GM12891 (cell line): ENCODE measurements around the gene USP22.

ENCODE experiments used
- DNase-seq: peaks from one replicate; pipeline ENCODE4 v3.0.0; 2011; ENCODE audit warnings: low spot score; ENCODE audit not compliant: insufficient read length
- FAIRE-seq: peaks from 2 replicates; lab custom pipeline; 2011; peaks lifted over from hg19 to GRCh38; lab: Jason Lieb, UNC
- PAX5 ChIP-seq: IDR thresholded peaks from 2 replicates; pipeline ENCODE4 v1.6.1; 2011; ENCODE audit warnings: low read length, moderate library complexity, mild to moderate bottlenecking; ENCODE audit not compliant: insufficient read depth, severe bottlenecking
- POLR2A ChIP-seq: IDR thresholded peaks from 2 replicates; pipeline ENCODE4 v1.6.1; 2011; ENCODE audit warnings: low read depth, low read length, control low read depth
- POLR2AphosphoS5 ChIP-seq: IDR thresholded peaks from 2 replicates; pipeline ENCODE4 v1.6.1; 2011; ENCODE audit warnings: low read depth, low read length, control low read depth
- POU2F2 ChIP-seq: IDR thresholded peaks from 2 replicates; pipeline ENCODE4 v1.6.1; 2011; ENCODE audit warnings: low read depth, mild to moderate bottlenecking, control low read depth, low read length, moderate library complexity
- SPI1 ChIP-seq: IDR thresholded peaks from 2 replicates; pipeline ENCODE4 v1.6.1; 2011; ENCODE audit warnings: low read depth, low read length, control low read depth
- TAF1 ChIP-seq: IDR thresholded peaks from 2 replicates; pipeline ENCODE4 v1.6.1; 2011; ENCODE audit warnings: low read depth, low read length, control low read depth

The USP22 gene

GRCh38 chr17:20989991-20990855, 52.6 kb downstream of the USP22 start:
- no peak for TF ChIP-seq TAF1
- TF ChIP-seq PAX5: no peak
- TF ChIP-seq POU2F2: no peak
- TF ChIP-seq SPI1: no peak
- TF ChIP-seq POLR2AphosphoS5: no peak
- TF ChIP-seq POLR2A: no peak
- DNase-seq (no peak), FAIRE-seq (no peak)

GRCh38 chr17:20989481-20989880, 53.3 kb downstream of the USP22 start:
- TF ChIP-seq POLR2AphosphoS5: no peak
- no peak for TF ChIP-seq POLR2A
- TF ChIP-seq SPI1: no peak
- no peak for TF ChIP-seq TAF1
- no peak for TF ChIP-seq POU2F2
- DNase-seq (no peak), FAIRE-seq (no peak)

GRCh38 chr17:20988896-20989295, 53.9 kb downstream of the USP22 start:
- FAIRE-seq (no peak), DNase-seq (no peak)
- no peak for TF ChIP-seq POLR2AphosphoS5
- TF ChIP-seq POLR2A: no peak
- no peak for TF ChIP-seq TAF1
- TF ChIP-seq SPI1: no peak
- no peak for TF ChIP-seq PAX5
- TF ChIP-seq POU2F2: no peak

GRCh38 chr17:20988001-20988636, 54.7 kb downstream of the USP22 start:
- DNase-seq: no peak
- no peak for FAIRE-seq

GRCh38 chr17:20987511-20987910, 55.3 kb downstream of the USP22 start:
- FAIRE-seq (no peak), DNase-seq (no peak)
- no peak for TF ChIP-seq PAX5
- no peak for TF ChIP-seq POU2F2
- no peak for TF ChIP-seq TAF1
- no peak for TF ChIP-seq SPI1
- no peak for TF ChIP-seq POLR2A
- TF ChIP-seq POLR2AphosphoS5: no peak

More at GRCh38 chr17:20988001-20988636, 54.7 kb downstream of the USP22 start:
- TF ChIP-seq PAX5 (no peak), POU2F2 (no peak), TAF1 (no peak), POLR2AphosphoS5 (no peak), POLR2A (no peak)

GRCh38 chr17:20986767-20987510, 55.9 kb downstream of the USP22 start:
- TF ChIP-seq POLR2AphosphoS5 (no peak), POLR2A (no peak), PAX5 (no peak), SPI1 (no peak), POU2F2 (no peak), TAF1 (no peak)
- DNase-seq: no peak
- FAIRE-seq: no peak

GRCh38 chr17:20983359-20983637, 59.5 kb downstream of the USP22 start:
- TF ChIP-seq POU2F2 (no peak), POLR2AphosphoS5 (no peak), PAX5 (no peak), SPI1 (no peak), POLR2A (no peak)
- no peak for DNase-seq
- FAIRE-seq: no peak

- DNase-seq (no peak), FAIRE-seq (no peak)
- TF ChIP-seq TAF1 (no peak), PAX5 (no peak), POLR2A (no peak), SPI1 (no peak), POU2F2 (no peak), POLR2AphosphoS5 (no peak)
Observed at GRCh38 chr17:20982589-20983358, 60.0 kb downstream of the USP22 start.
